GM12874 (cell line): Measurements from ENCODE around the gene ZNF264.

ENCODE experiments used
- TF ChIP-seq, protein P1 (sequence below): IDR thresholded peaks from 2 replicates; pipeline ENCODE4 v1.5.1; 2011; ENCODE audit warnings: low read depth, mild to moderate bottlenecking, control low read depth, low read length, moderate library complexity; ENCODE audit not compliant: insufficient read depth

Gene ZNF264

DNA sequence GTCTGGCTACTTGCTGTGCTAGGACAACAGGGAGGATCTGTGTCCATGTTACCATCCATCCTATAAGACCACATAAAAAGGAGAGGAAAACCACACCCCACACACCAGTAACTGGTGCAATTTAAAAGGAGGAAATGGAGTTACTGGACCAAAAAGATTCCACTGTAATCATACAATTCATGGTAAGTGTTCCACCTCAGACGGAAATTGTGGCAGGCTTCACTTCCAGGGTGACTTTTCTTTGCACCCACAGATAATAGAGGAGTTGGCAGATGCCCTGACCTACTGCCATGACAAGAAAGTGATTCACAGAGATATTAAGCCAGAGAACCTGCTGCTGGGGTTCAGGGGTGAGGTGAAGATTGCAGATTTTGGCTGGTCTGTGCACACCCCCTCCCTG, 41.9 kb downstream of the ZNF264 start:
- TF ChIP-seq, protein P1, sequence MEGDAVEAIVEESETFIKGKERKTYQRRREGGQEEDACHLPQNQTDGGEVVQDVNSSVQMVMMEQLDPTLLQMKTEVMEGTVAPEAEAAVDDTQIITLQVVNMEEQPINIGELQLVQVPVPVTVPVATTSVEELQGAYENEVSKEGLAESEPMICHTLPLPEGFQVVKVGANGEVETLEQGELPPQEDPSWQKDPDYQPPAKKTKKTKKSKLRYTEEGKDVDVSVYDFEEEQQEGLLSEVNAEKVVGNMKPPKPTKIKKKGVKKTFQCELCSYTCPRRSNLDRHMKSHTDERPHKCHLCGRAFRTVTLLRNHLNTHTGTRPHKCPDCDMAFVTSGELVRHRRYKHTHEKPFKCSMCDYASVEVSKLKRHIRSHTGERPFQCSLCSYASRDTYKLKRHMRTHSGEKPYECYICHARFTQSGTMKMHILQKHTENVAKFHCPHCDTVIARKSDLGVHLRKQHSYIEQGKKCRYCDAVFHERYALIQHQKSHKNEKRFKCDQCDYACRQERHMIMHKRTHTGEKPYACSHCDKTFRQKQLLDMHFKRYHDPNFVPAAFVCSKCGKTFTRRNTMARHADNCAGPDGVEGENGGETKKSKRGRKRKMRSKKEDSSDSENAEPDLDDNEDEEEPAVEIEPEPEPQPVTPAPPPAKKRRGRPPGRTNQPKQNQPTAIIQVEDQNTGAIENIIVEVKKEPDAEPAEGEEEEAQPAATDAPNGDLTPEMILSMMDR: no peak

DNA sequence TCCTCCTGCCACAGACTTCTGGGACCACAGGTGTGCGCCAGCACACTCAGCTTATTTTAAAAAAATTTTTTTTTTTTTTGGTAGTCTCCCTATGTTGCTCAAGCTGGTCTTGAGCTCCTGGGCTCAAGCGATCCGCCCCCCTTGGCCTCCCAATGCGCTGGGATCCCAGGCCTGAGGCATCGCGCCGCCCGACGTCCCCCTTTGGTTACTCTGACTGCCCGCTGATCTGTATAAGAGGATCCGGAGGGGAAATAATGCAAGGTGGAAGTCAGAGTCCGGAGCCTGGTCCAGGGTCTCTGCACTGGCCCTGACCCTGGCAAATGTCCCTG, 48.6 kb downstream of the ZNF264 start:
- TF ChIP-seq, protein P1: no peak

DNA sequence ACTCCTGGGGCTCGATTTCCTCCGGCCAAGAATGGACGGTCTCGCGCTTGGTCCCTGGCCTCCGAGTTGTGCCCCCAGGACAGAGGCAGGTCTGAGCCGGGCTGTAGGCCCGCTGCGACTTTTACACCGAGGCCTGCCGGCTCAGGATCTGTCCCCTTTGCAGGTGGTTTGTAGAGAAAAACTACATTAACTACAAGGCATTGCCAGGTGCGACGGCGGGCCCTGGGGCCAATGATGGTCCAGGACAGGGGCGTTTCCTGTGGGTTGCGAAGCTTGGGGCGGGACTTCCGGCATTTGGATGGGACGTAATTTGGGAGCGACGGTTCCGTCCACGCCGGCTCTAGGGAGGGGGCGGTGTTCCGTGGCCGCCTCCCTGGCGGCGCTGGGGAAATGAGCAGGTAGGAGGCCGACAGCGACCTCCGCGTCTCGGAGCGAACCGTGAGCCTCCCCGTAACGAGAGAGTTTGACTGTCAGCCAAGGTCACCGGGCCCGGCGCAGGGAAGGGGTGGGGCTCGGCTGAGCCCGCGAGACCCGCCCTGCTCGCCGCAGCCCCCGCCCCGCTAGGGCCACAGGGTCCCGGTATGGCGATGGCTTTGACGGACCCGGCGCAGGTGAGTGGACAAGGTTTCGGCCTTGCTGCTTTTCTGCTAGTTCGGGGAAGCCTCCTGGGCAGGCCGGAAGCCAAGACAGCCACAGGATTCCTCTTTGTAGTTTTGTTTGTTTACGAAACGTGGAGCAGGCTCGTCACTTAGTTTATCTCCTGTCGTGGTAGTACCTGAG, 49.2 kb downstream of the ZNF264 start, which contains the start of gene ZNF805:
Gene ZNF805, plus strand, starts transcription at position 322 of the 780 bp plus-strand sequence. Its CDS starts 260 bp downstream, at position 582.
- TF ChIP-seq, protein P1: no peak

DNA sequence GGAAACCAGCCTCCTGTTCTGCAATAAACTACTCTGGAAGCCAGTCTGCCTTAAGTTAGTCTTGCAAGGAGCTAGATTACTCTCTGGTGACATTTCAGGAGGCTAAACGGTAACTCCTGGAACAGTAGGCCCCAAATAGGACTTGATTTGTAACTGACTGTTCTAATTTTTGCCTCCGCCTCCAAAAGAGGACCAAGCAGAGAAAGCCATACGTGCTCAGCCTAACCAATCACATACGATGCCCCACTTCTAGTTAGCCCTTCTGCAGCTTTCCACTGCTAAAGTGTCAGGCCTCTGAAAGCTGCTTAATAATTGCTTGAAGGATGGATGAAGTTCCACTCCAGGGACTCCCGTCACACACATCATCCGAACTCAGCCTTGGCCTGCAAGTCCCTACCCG, 49.9 kb downstream of the ZNF264 start:
- TF ChIP-seq, protein P1: no peak

DNA sequence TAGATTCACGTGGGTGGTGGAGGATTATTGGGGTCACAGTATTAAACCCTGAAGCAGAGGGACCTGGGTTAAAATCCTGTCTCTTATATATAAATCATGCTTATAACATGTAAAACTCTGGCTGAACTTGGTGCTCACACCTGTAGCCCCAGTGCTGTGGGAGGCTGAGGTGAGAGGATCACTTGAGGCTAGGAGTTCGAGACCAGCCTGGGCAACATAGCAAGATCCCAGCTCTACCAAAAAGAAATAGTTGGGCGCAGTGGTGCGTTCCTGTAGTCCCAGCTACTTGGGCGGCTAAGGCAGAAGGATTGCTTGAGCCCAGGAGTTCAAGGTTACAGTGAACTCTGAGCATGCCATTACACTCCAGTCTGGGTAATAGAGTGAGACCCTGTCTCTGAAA, 51.5 kb downstream of the ZNF264 start:
- TF ChIP-seq, protein P1: no peak

DNA sequence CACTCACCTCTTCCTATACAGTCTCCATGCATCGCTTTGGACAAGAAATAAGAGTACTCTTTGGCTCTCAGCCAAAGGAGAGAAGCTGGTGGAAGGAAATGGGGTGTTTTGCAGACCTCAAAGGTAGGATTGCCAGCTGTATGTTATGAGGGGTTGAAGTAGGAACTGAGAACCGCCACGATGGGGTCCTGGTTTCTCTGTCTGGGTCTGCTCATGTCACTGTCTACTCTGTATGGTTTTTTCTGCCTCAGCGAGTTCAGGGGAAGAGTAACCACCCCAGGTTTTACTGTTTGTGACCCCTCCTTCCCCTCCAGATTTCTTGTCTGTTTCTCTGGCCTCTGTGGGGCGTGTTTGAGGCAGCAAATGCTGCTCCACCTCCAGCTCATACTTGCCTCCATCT, 53.2 kb downstream of the ZNF264 start:
- TF ChIP-seq, protein P1: no peak

DNA sequence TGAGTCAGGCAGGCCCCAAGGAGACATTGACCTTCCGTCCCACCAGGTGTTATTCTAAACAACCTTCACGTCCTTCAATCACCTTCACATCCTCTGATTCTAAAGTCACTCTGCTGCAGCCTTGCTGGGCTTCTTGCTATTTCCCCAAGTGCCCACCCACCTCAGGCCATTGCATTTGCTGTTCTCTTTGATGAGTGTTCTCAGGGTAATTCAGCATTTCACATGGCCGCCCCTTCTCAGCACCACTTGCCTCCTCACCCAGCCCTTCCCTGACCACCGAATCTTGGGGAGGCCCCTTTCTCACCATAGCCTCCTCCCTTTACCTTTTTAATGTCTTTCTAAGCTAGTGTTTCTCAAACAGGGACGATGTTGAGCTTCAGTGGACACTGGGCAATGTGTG, 53.8 kb downstream of the ZNF264 start:
- TF ChIP-seq, protein P1: no peak
